ENCODE results near the gene UBA52. TPM values are rescaled to one million over a fixed set of nuclear protein-coding genes. Genes with fewer than 3 reads are reported as not detected.

Gene UBA52
- total and polyA plus RNA-seq, 2 of the 8 experiments (the other 6 are each of a cell fraction or from before 2014, with no cell fraction given), result 1,340 to 5,409 TPM

DNA sequence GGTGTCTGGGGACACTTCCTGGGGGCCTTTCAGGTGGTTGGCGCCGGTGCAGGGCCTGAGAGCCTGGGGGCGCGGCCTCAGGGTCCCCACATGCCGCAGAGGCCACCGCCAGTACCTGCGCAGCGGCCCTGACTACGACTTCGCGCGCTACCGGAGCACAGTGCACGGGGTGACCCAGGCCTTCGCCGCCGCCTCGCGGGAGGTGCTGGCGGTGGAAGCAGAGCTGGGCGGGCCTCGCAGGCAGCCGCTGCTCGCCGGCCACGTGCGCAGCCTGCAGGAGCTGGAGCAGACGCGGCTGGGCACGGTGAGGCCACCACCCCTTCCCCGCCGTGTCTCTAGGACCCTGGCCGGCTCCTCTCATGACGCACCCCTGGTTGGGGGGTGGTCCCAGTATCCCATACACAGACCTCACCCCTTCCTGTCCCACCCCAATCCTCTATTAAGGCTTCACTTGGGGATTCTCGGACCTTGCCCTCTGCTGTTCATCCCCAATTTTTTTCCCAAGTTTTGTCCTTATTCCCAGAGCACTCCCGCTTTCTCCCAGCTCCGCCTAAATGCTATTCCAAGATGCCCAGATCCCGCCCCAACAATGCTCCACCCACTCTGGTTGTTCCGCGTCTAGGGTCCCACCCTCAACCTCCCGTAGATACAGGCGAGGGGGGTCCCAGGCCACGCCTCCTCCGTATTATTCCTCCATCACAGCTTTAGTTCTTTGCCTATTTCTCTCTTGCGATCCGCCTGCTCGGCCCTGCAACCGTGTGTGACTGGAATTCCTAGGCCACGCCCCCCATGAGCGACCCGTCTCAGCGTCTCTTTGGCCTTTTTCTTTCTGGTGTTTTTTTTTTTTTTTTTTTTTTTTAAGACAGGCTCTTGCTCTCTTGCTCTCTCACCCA lies 18.0 kb downstream of the UBA52 start:
- FAIRE-seq (no peak), DNase-seq (ENCODE audit: low read depth in 1 of 2, low spot score in 2 of 2) (peak; percentile 69 to 87)
- H3K4me2 ChIP-seq (ENCODE audit: insufficient read depth in 1 of 2, low read depth in 2 of 2, low read length in 2 of 2), result peak overlapping the region; percentile 75 to 95
- H3K36me3 ChIP-seq (ENCODE audit: control insufficient read depth in 2 of 4, insufficient read depth in 4 of 4, low read length in 3 of 4), result no peaks in the 10 kb centered on the region
- H3K18ac ChIP-seq (ENCODE audit: extremely low read depth, low read length), result peak overlapping the region; percentile 81
- peak overlapping the region; percentile 8 for H3K4ac ChIP-seq (replicated peaks; ENCODE audit: insufficient read length, low read depth, low read length)
- peak overlapping the region; percentile 86 for H2BK5ac ChIP-seq (ENCODE audit: low read depth, low read length)
- H3K4me1 ChIP-seq (replicated peaks in 1 of 4; ENCODE audit: control insufficient read depth in 3 of 4, insufficient read depth in 4 of 4, low read length in 3 of 4), result peaks cover 2 to 20% (median 13%) of the 10 kb centered on the region in 4 experiments
- H2BK20ac ChIP-seq (ENCODE audit: low read length), result no peak overlapping the region
- peak overlapping the region; percentile 94; the same call in 1 of the 2 replicates for H3K27ac ChIP-seq (ENCODE audit: low read depth, low read length)
- H4K20me1 ChIP-seq (replicated peaks in 1 of 2; ENCODE audit: control insufficient read depth in 1 of 2, insufficient read depth in 2 of 2, low read length in 2 of 2), result peaks cover 0 to 3% of the 10 kb centered on the region in 2 experiments
- CTCF ChIA-PET (ENCODE audit: partially characterized antibody), result interaction anchor here (0.6 to 12.5 kb wide), 31 partner anchors 8 to 1685 kb away, joined by 3 to 139 read pairs (median 3); partner anchors contain the start of gene UBA52
- H3K9me3 ChIP-seq (ENCODE audit: insufficient read depth in 2 of 2, low read depth in 1 of 2, low read length in 1 of 2), result no peaks in the 10 kb centered on the region
- no peak overlapping the region for H2BK12ac ChIP-seq (ENCODE audit: low read depth, low read length)
- WGBS, 2 experiments (ENCODE audit: extremely low coverage in 1 of 2, insufficient coverage in 1 of 2, insufficient read length in 1 of 2, insufficient replicate concordance in 2 of 2, low coverage in 1 of 2, low lambda C conversion rate in 2 of 2, missing lambda C conversion rate in 1 of 2), result 2% methylated on average over 39 of the region's 52 CpGs; no CpG with 5 or more reads in 1 of the 2 experiments
- no peak overlapping the region for H2AK5ac ChIP-seq (ENCODE audit: low read depth, low read length)
- peak overlapping the region; percentile 91 for H4K91ac ChIP-seq (replicated peaks; ENCODE audit: insufficient read length, low read length)
- H3K14ac ChIP-seq (ENCODE audit: insufficient read length), result no peak overlapping the region
- no peak overlapping the region; the same call in 1 of the 2 replicates for H2AFZ ChIP-seq (ENCODE audit: low read length)
- peak overlapping the region; percentile 47 for H4K5ac ChIP-seq (ENCODE audit: insufficient read length, low read depth, low read length)
- peaks cover 14% of the 10 kb centered on the region for H3K23me2 ChIP-seq (ENCODE audit: low read depth, low read length)
- H2BK15ac ChIP-seq (ENCODE audit: low read length), result no peak overlapping the region
- peak overlapping the region; percentile 78 to 91 (median 84) for H3K4me3 ChIP-seq (ENCODE audit: extremely low read depth in 1 of 4, insufficient read depth in 2 of 4, low read depth in 3 of 4, low read length in 4 of 4)
- H3K79me1 ChIP-seq (ENCODE audit: low read depth, low read length), result no peaks in the 10 kb centered on the region
- POLR2A ChIA-PET (ENCODE audit: partially characterized antibody), result interaction anchor here (0.5 to 10.3 kb wide), 37 partner anchors 8 to 242 kb away, joined by 3 to 112 read pairs (median 3); partner anchors contain the start of genes CRLF1, FKBP8, ISYNA1 and TMEM59L
- no peak overlapping the region for H2BK120ac ChIP-seq (replicated peaks; ENCODE audit: low read depth, low read length)
- H3K79me2 ChIP-seq (ENCODE audit: control insufficient read depth in 1 of 2, insufficient read depth in 2 of 2, low read length in 2 of 2), result no peaks in the 10 kb centered on the region
- H3K23ac ChIP-seq (ENCODE audit: insufficient read length), result no peak overlapping the region
- peak overlapping the region; percentile 49 for H3K56ac ChIP-seq (replicated peaks; ENCODE audit: insufficient read length, low read depth, low read length)
- H3K9ac ChIP-seq (replicated peaks in 1 of 4; ENCODE audit: extremely low read depth in 1 of 4, low read depth in 3 of 4, low read length in 3 of 4), result peak overlapping the region; percentile 24 to 89 (median 84)
- H4K8ac ChIP-seq (ENCODE audit: extremely low read depth, insufficient read depth, low read length), result peak overlapping the region; percentile 86
- no peaks in the 10 kb centered on the region; a peak in 2 of 7 replicates for H3K27me3 ChIP-seq (replicated peaks in 1 of 4; ENCODE audit: control insufficient read depth in 3 of 4, extremely low read depth in 1 of 4, insufficient read depth in 3 of 4, low read length in 3 of 4)
- TF ChIP-seq EZH2 (IDR thresholded peaks at IDR 0.05; ENCODE audit: low read depth, low read length, severe bottlenecking) (no peak), JUND (IDR thresholded peaks at IDR 0.05; ENCODE audit: low read length) (no peak), SRF (IDR thresholded peaks at IDR 0.05; ENCODE audit: low read depth, low read length) (no peak), TAF7 (optimal IDR thresholded peaks at IDR 0.05; ENCODE audit: borderline replicate concordance, low read depth, low read length) (no peak), NRF1 (IDR thresholded peaks at IDR 0.05; ENCODE audit: low read depth, low read length) (no peak), SIRT6 (IDR thresholded peaks at IDR 0.05; ENCODE audit: low read length) (no peak), SUZ12 (IDR thresholded peaks at IDR 0.05; ENCODE audit: low read length) (no peak), HDAC2 (IDR thresholded peaks at IDR 0.05; ENCODE audit: borderline replicate concordance in 1 of 2, low read depth in 2 of 2, low read length in 2 of 2) (no peak)
